Activated T-helper 2 cell treated with anti-CD3 and anti-CD28 coated beads, Interferon-gamma antibody, Interleukin-2, Interleukin-4, amounts not matched to agents 10 μg/mL and 5 μg/mL and 100 μg/mL, durations not matched to agents 14 hours and 24 hours and 36 hours (primary cell): ENCODE data around the gene ENTPD2. TPM values are rescaled to one million over a fixed set of nuclear protein-coding genes. Genes with fewer than 3 reads are reported as not detected.

ENCODE experiments used
- DNase-seq: peaks from one replicate; pipeline ENCODE4 v3.0.0; 2021; ENCODE audit warnings: low spot score
- H3K27ac Mint-ChIP-seq: one replicate; pipeline ENCODE4 v1.8.0; 2021; ENCODE audit warnings: mixed read lengths
- H3K27me3 Mint-ChIP-seq: one replicate; pipeline ENCODE4 v1.8.0; 2021; ENCODE audit warnings: low read depth, mixed read lengths
- H3K36me3 Mint-ChIP-seq: one replicate; pipeline ENCODE4 v1.8.0; 2021; ENCODE audit warnings: low read depth, mixed read lengths
- H3K4me1 Mint-ChIP-seq: one replicate; pipeline ENCODE4 v1.8.0; 2021; ENCODE audit warnings: low read depth, mixed read lengths
- H3K4me3 Mint-ChIP-seq: one replicate; pipeline ENCODE4 v1.8.0; 2021; ENCODE audit warnings: low read depth, mild to moderate bottlenecking, moderate library complexity, mixed read lengths
- H3K9me3 Mint-ChIP-seq: one replicate; pipeline ENCODE4 v1.8.0; 2021; ENCODE audit warnings: mixed read lengths
- intact Hi-C: fragments of 100-400 bp; cut with micrococcal nuclease; formaldehyde crosslinking; loops from one replicate; pipeline ENCODE4 v1.15.1; 2023
- total RNA-seq: library from RNA; stranded (reverse); gene quantifications from 2 replicates; pipeline ENCODE4 v1.2.3, GENCODE V29; 2022

Gene ENTPD2
- total RNA-seq, 1 donor from 2014 or later = not detected

DNA sequence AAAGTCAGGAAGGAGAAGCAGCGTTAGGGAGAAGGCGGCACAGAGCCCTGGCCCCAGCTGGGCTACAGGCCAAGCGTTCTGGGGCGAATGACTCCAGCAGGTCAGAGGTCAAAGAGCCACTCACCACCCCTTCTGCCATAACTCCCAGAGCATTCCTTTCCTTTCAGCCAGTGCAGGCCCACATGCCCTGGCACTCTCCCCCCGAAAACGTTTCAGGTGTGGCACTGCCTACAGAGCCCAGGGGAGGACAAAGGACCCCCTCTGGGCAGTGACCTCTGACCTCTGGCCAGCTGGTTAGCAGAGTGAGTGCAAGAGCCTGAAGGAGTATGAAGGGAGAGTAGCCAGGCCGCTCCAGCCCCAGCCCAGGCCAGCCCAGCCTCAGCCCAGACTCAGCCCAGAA lies 30.7 kb downstream of the ENTPD2 start:
- Mint-ChIP-seq H3K36me3 (no peaks in the 10 kb centered on the region), H3K27me3 (peaks cover 2% of the 10 kb centered on the region), H3K4me3 (no peak overlapping the region), H3K4me1 (peaks cover 2% of the 10 kb centered on the region), H3K27ac (no peak overlapping the region), H3K9me3 (no peaks in the 10 kb centered on the region)
- intact Hi-C loops = no loop called here
- DNase-seq = no peak

DNA sequence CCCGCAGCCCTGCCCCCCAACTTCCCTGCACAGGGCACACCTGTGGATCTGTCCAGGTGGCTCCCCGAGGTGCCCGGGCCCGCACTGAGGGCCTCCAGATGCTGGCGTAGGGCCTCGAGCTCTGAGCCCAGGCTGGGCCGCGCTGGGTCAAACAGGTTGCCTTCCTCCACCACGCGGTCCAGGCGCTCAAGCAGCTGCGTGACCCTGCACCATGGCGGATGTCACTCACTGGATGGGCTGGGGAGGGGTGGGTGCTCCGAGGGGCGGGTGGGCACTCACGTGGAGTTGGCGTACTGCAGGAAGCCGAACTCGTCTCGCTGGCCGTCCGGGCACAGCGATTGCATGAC lies 31.2 kb downstream of the ENTPD2 start:
- Mint-ChIP-seq H3K27me3 (peaks cover 2% of the 10 kb centered on the region), H3K4me1 (peaks cover 2% of the 10 kb centered on the region), H3K36me3 (no peaks in the 10 kb centered on the region), H3K27ac (no peak overlapping the region), H3K4me3 (no peak overlapping the region), H3K9me3 (no peaks in the 10 kb centered on the region)
- no peak for DNase-seq
- intact Hi-C loops = loop anchor here (1.0 kb wide), 1 partner anchor 44 kb away; no protein-coding TSS in a partner anchor

DNA sequence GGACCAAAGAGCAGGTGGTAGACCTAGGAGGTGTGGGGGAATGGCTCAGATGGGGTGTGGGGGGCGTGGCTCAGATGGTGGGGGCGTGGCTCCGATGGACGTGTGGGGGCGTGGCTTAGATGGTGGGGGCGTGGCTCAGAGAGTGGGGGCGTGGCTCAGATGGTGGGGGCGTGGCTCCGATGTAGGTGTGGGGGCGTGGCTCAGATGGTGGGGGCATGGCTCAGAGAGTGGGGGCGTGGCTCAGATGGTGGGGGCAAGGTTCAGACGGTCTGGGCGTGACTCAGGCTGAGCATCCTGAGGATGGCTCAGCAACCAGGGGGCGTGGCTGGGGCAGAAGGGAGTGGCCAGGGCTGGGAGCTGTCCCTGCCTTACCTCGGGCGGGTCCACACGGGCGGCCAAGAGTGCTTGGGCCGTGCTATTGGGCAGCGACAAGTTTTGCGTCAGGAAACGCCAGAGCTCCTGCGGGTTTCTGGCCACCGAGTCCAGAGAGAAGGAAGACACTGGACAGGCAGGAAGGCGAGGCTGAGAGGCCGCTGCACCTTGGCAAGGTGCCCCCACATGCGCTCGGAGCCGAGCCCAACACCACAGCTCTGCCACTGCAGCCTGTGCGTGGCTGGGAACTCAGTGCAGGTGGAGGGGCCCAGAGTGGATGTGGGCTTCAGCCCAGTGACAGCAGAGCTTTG lies 31.7 kb downstream of the ENTPD2 start:
- DNase-seq = peak; percentile 63
- Mint-ChIP-seq H3K27ac (no peak overlapping the region), H3K4me1 (no peaks in the 10 kb centered on the region), H3K36me3 (no peaks in the 10 kb centered on the region), H3K9me3 (no peaks in the 10 kb centered on the region), H3K27me3 (peaks cover under 1% of the 10 kb centered on the region), H3K4me3 (no peak overlapping the region)
- intact Hi-C loops = loop anchor here (1.0 kb wide), 1 partner anchor 44 kb away; no protein-coding TSS in a partner anchor

DNA sequence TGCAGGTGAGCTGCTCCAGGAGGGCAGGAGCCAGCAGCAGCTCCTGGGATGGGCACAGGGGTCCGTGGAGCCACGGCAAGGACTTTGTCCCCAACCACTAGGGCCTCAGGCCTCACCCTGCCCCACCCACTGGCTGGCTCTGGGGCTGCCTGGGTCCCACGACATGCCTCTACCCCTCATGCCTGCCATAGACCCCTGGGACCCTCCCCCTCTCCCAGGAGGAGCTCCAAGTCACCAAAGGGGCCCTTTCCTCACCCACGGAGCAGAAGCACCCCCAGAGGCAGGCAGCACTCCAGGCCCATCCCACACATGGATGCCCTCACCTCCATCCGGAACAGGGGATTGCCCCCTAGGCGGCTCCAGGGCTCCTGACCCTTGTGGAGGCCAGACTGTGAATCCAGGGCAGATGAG lies 32.3 kb downstream of the ENTPD2 start:
- Mint-ChIP-seq H3K36me3 (no peaks in the 10 kb centered on the region), H3K4me1 (no peaks in the 10 kb centered on the region), H3K27ac (no peak overlapping the region), H3K9me3 (no peaks in the 10 kb centered on the region), H3K27me3 (no peaks in the 10 kb centered on the region), H3K4me3 (no peak overlapping the region)
- DNase-seq = no peak
- intact Hi-C loops = no loop called here

DNA sequence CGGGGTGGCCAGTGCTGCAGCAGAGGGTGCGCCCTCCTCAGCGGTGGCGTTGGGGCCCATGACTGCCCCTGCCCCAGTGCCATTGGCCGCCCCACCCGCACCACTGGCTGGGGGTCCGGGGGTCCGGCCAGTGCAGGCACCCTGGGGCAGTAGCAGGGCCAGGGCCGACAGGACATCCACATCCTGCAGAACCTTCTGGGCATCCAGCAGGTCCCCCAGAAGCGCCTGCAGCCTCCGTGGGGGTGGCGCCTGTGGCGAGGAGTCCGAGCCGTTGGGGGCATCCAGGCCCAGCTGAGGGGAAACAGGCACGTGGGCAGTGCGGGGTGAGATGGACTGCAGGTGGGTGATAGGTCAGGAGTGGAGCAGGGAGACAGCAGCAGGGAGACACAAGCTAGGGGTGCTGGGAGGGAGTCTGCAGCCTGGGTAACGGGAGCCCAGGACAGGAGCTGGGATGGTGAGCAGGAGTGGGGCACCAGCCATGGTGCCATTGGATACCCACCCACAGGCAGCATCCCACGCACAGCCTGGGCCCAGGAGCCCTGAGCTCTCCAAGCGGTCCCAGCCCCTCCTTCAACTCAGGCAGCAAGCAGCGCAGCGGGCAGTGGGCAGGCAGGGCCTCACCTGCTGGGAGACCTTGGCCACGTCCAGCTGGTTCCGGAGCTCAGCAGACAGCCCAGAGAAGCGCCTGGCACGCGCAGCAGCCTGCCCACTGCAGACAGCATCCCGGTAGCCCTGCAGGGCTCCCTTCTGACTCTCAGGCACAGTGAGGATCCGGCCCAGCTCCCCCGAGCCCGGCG lies 32.9 kb downstream of the ENTPD2 start:
- Mint-ChIP-seq H3K4me1 (no peaks in the 10 kb centered on the region), H3K36me3 (no peaks in the 10 kb centered on the region), H3K9me3 (no peaks in the 10 kb centered on the region), H3K4me3 (no peak overlapping the region), H3K27me3 (no peaks in the 10 kb centered on the region), H3K27ac (no peak overlapping the region)
- no peak for DNase-seq
- intact Hi-C loops = no loop called here

DNA sequence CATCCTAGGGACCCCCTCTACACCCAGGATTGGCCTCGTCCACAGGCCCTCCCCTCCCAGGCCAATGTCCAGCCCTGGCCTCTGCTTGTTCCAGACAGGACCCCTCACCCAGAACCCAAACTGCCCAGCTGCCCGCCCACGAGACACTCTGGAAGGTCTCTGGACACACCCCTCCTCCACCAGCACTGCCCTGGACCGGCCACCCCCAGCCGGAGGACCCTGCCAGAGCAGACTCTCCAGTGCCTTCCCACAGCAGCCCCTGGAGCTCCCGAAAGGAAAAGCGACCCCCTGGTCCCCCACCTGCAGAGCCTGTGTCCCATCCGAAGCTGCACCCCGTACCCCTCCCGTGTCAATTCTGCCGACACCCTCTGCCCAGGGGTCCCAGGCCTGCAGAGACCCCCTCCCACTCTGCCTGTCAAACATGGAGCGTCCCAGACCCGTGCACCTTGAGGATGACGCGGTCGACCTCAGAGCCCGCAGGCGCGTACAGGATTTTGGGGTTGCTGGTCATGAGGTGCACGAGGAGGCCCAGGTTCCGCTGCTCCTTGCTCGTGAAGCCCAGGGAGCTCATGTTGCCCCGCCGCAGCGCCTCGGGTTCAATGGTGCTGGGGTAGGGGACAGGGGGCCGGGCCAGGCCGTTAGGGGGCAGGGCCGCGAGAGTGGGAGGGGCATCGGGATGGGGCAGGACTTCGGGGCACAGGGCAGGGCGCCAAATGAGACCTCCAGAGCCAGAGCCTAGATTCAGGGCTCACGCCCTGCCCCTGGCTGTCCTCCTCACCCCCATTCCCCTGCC lies 33.8 kb downstream of the ENTPD2 start:
- no peaks in the 10 kb centered on the region for H3K9me3 Mint-ChIP-seq
- H3K36me3 Mint-ChIP-seq = no peaks in the 10 kb centered on the region
- intact Hi-C loops = no loop called here
- DNase-seq = no peak
- no peaks in the 10 kb centered on the region for H3K4me1 Mint-ChIP-seq
- H3K27me3 Mint-ChIP-seq = no peaks in the 10 kb centered on the region
- H3K4me3 Mint-ChIP-seq = no peak overlapping the region
- no peak overlapping the region for H3K27ac Mint-ChIP-seq

DNA sequence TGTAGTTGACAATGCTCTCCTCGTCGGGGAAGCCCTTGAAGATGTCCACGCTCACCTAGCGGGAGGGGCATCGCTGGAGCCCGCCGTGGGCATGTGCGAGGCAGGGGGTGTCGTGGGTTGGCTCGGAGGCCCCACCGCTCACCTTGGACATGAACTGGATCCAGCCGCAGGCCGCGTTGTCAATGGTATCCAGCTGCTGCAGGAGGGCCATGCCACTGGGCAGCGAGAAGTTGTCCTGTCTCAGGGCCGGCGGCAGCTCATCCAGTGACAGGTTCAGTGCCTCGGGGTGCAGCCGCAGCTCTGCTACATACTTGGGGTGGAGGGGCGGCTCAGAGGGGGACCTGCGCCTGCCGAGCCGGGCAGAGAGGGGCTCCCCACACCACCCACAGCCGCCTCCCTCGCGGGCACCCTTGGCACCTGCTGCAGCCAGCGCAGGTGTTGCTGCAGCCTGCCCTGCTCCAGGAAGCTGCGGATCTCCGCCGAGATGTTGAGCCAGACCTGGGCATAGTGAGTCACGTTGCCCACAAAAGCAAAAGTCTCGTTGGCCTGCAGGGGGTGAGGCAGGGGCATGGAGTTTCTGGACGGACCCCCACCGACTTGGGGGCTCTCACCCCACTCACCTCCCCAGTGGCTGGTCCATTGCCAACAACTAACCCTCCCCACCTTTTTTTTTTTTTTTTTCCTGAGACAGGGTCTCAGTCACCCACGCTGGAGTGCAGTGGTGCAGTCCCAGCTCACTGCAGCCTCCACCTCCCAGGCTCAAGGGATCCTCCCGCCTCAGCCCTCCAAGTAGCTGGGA lies 34.9 kb downstream of the ENTPD2 start:
- H3K4me3 Mint-ChIP-seq = no peak overlapping the region
- H3K27ac Mint-ChIP-seq = no peak overlapping the region

DNA sequence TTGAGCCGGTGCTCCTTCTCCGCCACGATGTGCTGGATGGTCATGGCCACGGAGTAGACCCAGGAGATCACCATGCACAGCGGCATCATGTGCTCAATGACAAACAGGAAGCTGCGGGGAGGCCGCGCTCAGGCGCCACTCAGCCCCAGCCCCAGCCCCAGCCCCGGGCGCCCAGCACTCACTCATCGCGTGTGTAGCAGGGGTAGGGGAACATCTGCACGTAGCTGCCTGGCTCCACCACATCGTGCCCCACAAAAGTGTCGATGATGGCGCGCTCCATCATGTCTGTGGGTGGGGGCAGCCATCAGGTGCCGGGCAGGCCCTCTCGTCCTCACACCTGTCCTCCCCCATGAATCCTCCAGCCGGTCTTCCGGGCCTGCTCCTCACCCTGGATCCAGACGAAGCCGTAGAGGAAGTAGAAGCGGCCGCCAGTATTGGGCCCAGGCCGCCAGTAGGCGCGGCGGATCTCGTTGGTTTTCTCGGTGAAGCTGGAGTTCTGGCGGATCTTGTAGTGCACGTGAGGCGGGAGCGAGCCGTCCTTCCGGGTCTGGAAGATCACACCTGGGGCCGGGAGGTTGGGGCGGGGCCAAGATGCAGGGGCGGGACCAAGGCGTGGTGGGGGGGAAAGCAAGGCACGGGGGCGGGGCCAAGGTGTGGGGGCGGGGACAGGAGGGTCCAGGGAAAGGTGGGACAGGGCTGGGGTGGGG lies 35.9 kb downstream of the ENTPD2 start:
- Mint-ChIP-seq H3K27ac (no peak overlapping the region), H3K9me3 (no peaks in the 10 kb centered on the region), H3K27me3 (no peaks in the 10 kb centered on the region), H3K4me1 (no peaks in the 10 kb centered on the region), H3K4me3 (no peak overlapping the region), H3K36me3 (no peaks in the 10 kb centered on the region)
- DNase-seq = no peak
- intact Hi-C loops = no loop called here

More for the DNA sequence above, 34.9 kb downstream of the ENTPD2 start:
- no peaks in the 10 kb centered on the region for H3K9me3 Mint-ChIP-seq
- intact Hi-C loops = no loop called here
- DNase-seq = no peak
- H3K36me3 Mint-ChIP-seq = no peaks in the 10 kb centered on the region
- H3K27me3 Mint-ChIP-seq = no peaks in the 10 kb centered on the region
- no peaks in the 10 kb centered on the region for H3K4me1 Mint-ChIP-seq

DNA sequence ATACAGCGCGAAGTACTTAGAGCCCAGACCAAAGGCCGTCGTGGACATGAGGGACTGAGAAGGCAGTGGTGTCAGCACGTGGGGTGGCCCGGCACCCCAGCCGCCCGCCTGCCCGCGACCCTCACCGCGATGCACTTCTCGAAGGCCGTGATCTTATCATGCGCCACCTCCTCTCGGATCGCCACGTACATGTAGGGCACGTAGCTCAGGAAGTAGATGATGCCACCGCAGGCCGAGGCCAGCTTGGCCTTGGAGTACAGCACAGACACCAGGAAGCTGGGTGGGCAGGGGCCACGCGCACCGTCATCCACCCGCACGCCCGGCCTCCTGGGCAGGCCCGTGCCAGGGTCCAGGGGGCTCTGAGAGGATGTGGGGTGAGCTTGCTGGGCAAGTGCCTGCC lies 36.8 kb downstream of the ENTPD2 start:
- intact Hi-C loops = no loop called here
- H3K27ac Mint-ChIP-seq = no peak overlapping the region
- DNase-seq = no peak
- no peaks in the 10 kb centered on the region for H3K9me3 Mint-ChIP-seq
- no peak overlapping the region for H3K4me3 Mint-ChIP-seq
- no peaks in the 10 kb centered on the region for H3K4me1 Mint-ChIP-seq
- H3K36me3 Mint-ChIP-seq = no peaks in the 10 kb centered on the region
- H3K27me3 Mint-ChIP-seq = no peaks in the 10 kb centered on the region

DNA sequence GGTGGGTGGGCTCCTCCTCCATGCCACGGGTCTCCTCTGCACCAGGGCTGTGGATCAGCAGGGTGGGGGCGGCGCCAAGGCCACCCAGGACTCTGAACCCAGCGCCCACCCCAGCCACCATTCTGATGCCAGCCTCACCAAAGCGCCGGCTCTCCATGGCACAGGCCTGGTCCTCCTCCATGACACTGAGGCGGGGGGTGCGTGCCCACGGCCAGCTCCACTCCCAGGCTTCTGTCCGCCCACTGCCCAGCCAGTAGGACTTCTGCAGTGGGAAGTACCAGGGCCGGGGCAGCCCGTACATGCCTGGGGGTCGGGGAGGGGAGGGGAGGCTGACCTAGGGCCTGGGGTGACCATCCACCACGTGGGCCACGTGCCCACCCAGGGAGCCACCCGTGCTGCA lies 37.4 kb downstream of the ENTPD2 start:
- Mint-ChIP-seq H3K36me3 (no peaks in the 10 kb centered on the region), H3K27ac (no peak overlapping the region), H3K4me1 (no peaks in the 10 kb centered on the region), H3K4me3 (no peak overlapping the region), H3K9me3 (no peaks in the 10 kb centered on the region), H3K27me3 (no peaks in the 10 kb centered on the region)
- intact Hi-C loops = no loop called here
- DNase-seq = no peak

DNA sequence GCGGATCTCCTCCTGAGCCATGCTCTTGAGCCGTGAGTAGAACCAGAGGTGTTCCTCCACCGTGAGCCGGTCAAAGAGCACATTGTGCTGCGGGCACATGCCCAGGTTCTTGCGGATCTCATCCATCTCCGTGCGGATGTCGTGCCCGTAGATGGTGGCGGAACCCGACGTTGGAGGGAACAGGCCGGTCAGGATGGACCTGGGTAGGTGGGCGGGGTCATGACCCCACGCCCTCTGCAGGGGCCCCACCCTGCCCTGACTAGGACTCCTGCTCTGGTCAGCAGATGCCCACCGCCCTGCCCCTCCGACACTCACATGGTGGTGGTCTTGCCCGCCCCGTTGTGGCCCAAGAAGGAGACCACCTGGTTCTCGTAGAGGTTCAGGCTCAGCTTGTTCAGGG lies 37.9 kb downstream of the ENTPD2 start:
- no peak overlapping the region for H3K4me3 Mint-ChIP-seq
- intact Hi-C loops = no loop called here
- no peaks in the 10 kb centered on the region for H3K27me3 Mint-ChIP-seq
- no peaks in the 10 kb centered on the region for H3K9me3 Mint-ChIP-seq
- no peak overlapping the region for H3K27ac Mint-ChIP-seq
- no peaks in the 10 kb centered on the region for H3K4me1 Mint-ChIP-seq
- DNase-seq = no peak
- no peaks in the 10 kb centered on the region for H3K36me3 Mint-ChIP-seq

DNA sequence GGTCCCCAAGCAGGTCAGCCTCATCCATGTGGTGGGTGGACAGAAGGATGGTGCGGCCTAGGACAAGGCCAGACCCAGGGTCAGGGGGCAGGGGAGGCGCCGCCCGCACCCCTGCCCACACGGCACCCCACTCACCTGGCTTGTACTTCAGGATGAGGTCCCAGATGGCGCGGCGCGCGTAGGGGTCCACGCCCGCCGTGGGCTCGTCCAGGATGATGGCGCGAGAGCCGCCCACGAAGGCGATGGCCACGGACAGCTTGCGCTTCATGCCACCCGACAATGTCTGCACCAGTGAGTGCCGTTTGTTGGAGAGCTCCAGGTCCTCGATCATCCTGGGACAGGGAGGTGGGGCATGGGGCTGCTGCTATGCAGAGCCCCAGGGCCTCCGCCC lies 38.3 kb downstream of the ENTPD2 start:
- no peaks in the 10 kb centered on the region for H3K4me1 Mint-ChIP-seq
- H3K36me3 Mint-ChIP-seq = no peaks in the 10 kb centered on the region
- H3K27ac Mint-ChIP-seq = no peak overlapping the region
- H3K4me3 Mint-ChIP-seq = no peak overlapping the region
- no peaks in the 10 kb centered on the region for H3K9me3 Mint-ChIP-seq
- H3K27me3 Mint-ChIP-seq = no peaks in the 10 kb centered on the region
- DNase-seq = no peak
- intact Hi-C loops = no loop called here
